ENCODE results near the gene EFNB1. TPM values are rescaled to one million over a fixed set of nuclear protein-coding genes. Genes with fewer than 3 reads are reported as not detected.
A peak's percentile ranks its signal among the peaks of the same experiment; 100 is the strongest.

Gene EFNB1
- total RNA-seq, 2 donors from 2014 or later = 19.9 to 40.1 TPM

- Histone ChIP-seq H3K4me1 (replicated peaks) (no peaks in the 10 kb centered on the region), H3K27me3 (replicated peaks; ENCODE audit: insufficient read depth) (no peaks in the 10 kb centered on the region), H3K36me3 (no peaks in the 10 kb centered on the region), H3K4me3 (no peak overlapping the region), H3K27ac (no peak overlapping the region), H3K9me3 (no peaks in the 10 kb centered on the region)
- intact Hi-C loops (cut with DNase I) = loop anchor here (2.0 to 5.0 kb wide), 3 partner anchors 57 to 297 kb away; no protein-coding TSS in a partner anchor
- no peak for DNase-seq (ENCODE audit: low spot score)
- 60% methylated on average over 6 of the region's 6 CpGs for WGBS
- TF ChIP-seq POLR2A (IDR thresholded peaks at IDR 0.05) (no peak), CTCF (IDR thresholded peaks at IDR 0.05) (peak in 1 of 4 experiments; percentile 38), POLR2AphosphoS5 (IDR thresholded peaks at IDR 0.05) (no peak)
Observed at GRCh38 chrX:68808686-68809357, 20.0 kb upstream of the EFNB1 start.

- TF ChIP-seq POLR2A (IDR thresholded peaks at IDR 0.05) (no peak), CTCF (IDR thresholded peaks at IDR 0.05) (no peak), POLR2AphosphoS5 (IDR thresholded peaks at IDR 0.05) (no peak)
- Histone ChIP-seq H3K4me3 (no peak overlapping the region), H3K9me3 (no peaks in the 10 kb centered on the region), H3K27me3 (replicated peaks; ENCODE audit: insufficient read depth) (no peaks in the 10 kb centered on the region), H3K36me3 (no peaks in the 10 kb centered on the region), H3K27ac (no peak overlapping the region), H3K4me1 (replicated peaks) (no peaks in the 10 kb centered on the region)
- no peak for DNase-seq (ENCODE audit: low spot score)
- intact Hi-C loops (cut with DNase I) = loop anchor here (10.0 kb wide), 1 partner anchor 334 kb away; no protein-coding TSS in a partner anchor
- 69% methylated on average over 5 of the region's 6 CpGs for WGBS
Observed at GRCh38 chrX:68820476-68821110, 8.2 kb upstream of the EFNB1 start.

GRCh38 chrX:68821616-68822015 is 7.2 kb upstream of the EFNB1 start:
- H3K4me1 ChIP-seq (replicated peaks) = no peaks in the 10 kb centered on the region
- H3K27me3 ChIP-seq (replicated peaks; ENCODE audit: insufficient read depth) = no peaks in the 10 kb centered on the region
- intact Hi-C loops (cut with DNase I) = loop anchor here (2.0 to 10.0 kb wide), 2 partner anchors 333 to 565 kb away; no protein-coding TSS in a partner anchor
- TF ChIP-seq CTCF (IDR thresholded peaks at IDR 0.05) (no peak), POLR2A (IDR thresholded peaks at IDR 0.05) (no peak), POLR2AphosphoS5 (IDR thresholded peaks at IDR 0.05) (no peak)
- H3K4me3 ChIP-seq = no peak overlapping the region
- H3K36me3 ChIP-seq = no peaks in the 10 kb centered on the region
- no peaks in the 10 kb centered on the region for H3K9me3 ChIP-seq
- H3K27ac ChIP-seq = no peak overlapping the region
- DNase-seq (ENCODE audit: low spot score) = no peak
- WGBS = 79% methylated on average over 3 of the region's 3 CpGs

GRCh38 chrX:68822641-68823410 is 6.0 kb upstream of the EFNB1 start:
- TF ChIP-seq POLR2AphosphoS5 (IDR thresholded peaks at IDR 0.05) (no peak), CTCF (IDR thresholded peaks at IDR 0.05) (peak in 3 of 4 experiments; percentile 29 to 60 (median 54))
- WGBS = 15% methylated on average over 14 of the region's 14 CpGs
- intact Hi-C loops (cut with DNase I) = loop anchor here (2.0 to 10.0 kb wide), 2 partner anchors 332 to 564 kb away; no protein-coding TSS in a partner anchor

More at GRCh38 chrX:68822641-68823410, 6.0 kb upstream of the EFNB1 start:
- DNase-seq (ENCODE audit: low spot score) = no peak
- Histone ChIP-seq H3K9me3 (no peaks in the 10 kb centered on the region), H3K27me3 (replicated peaks; ENCODE audit: insufficient read depth) (no peaks in the 10 kb centered on the region), H3K36me3 (no peaks in the 10 kb centered on the region), H3K4me3 (no peak overlapping the region), H3K27ac (no peak overlapping the region), H3K4me1 (replicated peaks) (no peaks in the 10 kb centered on the region)
